SW 1271 (cell line): Measurements from ENCODE around the gene NFX1.

Experiments used
- DNase-seq, 2 experiments: peaks; one replicate each; lab custom pipeline; 2025; lab: John Stamatoyannopoulos, UW

Gene NFX1

DNA sequence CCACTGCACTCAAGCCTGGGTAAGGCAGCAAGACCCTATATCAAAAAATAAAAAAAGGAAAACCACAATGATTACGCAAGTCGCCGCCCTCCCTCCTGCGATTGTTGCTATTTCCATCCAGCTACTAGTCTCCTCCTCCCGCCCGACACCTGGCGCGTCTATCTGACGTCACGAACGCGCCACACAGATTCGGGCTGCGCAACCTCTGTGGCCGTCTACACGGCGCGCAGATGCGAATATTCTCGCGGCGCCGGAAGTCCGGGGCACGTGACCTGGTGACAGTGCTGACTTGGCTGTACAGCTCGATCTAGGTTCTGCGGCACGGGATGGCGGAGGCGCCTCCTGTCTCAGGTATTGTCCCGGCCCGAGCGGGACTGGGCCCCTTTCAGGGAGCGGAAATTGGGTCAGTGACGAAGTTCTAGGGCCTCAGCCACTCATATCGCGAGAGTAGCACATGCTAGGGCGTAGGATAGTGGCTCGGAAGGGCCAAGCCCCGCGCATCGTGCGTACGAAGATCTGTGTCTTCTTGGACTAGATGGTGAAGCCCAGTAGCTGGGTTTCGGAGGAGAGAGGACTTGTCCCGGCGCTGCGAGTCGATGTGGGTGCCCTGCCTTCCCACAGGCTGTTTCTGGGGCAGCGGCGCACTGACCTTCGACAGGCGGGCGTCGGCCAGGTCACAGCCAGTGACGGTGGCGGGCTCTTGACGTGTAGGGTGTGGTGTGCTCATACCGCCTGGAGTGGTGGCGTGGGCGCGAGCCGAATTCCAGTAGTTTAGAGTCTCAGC lies at the start of gene NFX1:
TSS of gene NFX1 (plus strand) at position 270 of the 784 bp plus-strand sequence. CDS start at position 327, 57 bp downstream.
- DNase-seq: peak; percentile 84 to 86

DNA sequence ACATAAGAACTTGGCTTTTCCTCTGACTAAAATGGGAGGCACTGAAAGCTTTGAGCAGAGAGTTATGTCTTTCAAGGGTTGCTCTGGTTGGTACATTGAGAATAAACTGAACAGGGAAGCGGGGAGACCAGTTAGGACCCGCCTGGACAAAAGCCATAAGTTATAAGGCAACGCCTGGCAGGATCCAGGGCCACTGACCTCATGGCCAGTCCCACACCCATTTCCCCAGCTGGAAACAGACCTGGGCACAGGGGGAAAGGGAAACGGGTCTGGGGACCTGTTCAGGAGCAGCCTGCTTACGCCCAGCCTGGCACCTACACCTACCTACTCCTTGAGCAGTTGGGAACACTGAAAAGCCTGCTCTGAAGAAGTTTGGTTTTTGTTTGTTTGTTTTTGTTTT lies 49.0 kb upstream of the NFX1 start:
- no peak for DNase-seq

DNA sequence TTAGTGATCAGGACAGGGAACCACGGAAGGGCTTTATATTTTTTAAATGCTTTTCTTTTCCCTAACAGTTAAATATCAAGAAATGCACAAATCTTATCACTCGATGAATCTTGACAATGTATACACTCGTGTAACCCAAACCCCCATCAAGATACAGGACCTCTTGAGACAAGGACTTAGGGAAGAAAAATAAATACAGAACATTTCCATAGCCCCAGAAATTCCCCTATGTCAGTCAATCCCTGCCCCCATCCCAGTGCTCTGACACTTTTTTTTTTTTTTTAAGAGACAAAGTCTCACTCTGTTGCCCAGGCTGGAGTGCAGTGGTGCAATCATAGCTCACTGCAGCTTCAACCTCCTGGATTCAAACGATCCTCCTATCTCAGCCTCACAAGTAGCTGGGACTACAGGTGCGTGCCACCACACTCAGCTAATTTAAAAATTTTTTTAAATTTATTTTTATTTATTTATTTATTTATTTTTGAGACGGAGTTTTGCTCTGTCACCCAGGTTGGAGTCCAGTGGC lies 47.6 kb upstream of the NFX1 start:
- DNase-seq: no peak

DNA sequence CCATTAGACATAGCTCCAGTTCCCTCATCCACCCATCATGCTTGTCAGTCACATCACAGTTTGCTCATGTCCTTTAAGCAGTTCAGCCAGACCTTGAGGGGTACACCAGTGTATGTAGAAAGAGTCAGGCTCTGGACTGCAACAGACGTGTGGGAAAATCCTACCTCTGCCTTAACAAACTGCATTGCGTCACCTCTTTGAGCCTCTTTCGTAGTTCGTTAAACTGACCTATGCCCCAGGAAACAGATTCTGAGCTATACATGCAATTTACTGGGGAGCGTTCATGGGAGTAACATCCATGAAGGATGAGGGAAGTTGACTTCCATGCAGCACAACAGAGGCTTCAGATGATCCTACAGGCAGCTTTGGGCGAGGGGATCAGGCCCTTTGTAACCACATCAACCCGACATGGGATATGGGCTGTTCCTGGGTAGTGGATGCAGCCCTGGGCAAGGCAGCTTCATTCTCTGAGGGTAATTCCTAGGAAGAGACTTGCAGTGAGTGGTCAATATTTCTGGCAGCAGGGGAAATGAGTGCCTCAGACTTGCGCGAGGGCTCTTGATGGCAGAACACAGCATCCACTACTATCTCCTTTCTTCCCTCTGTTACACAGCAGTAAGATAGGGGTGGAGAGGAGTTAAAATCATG lies 46.1 kb upstream of the NFX1 start:
- DNase-seq: no peak

DNA sequence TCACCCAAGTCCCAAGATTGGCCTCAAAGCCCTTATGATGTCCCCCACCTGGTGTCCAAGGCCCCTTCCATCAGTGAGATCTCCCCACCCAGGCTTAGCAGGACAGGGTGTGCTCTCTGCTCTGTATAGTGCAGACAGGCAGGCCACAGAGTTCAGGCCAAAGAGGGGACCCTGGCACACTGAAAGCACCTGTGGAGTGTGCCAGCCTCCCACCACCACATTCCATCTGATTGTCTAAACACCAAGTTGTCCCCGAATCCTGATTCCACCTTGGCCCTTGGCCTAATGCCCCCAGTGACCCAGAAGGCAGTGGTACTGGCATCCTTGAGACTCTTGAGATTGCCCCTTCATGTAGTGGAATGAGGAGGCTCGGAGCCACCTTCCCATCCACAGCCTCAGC lies 45.0 kb upstream of the NFX1 start:
- no peak for DNase-seq

DNA sequence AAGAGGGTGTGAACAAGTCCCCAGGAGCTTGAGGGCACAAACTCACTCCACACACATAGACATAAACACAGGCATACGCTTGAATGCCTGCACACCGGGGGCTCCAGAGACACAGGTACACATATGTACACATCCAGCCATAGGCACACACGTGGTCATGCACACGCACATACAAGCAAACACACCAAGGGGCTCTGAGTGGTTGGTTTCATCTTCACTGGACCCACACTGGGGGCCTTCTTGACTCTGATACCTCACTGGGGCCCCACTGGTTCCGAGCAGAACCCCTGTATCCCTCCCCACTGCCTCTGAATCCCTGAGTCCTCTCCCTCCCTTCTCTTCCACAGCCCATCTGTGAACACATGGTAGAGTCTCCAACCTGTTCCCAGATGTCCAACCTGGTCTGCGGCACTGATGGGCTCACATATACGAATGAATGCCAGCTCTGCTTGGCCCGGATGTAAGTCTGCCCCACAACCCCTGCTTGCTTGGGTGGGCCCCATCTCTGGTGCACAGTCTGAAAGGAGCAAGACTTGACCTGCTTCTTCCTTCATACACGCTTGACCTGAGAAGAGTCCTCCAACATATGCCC lies 44.0 kb upstream of the NFX1 start:
- DNase-seq: no peak

DNA sequence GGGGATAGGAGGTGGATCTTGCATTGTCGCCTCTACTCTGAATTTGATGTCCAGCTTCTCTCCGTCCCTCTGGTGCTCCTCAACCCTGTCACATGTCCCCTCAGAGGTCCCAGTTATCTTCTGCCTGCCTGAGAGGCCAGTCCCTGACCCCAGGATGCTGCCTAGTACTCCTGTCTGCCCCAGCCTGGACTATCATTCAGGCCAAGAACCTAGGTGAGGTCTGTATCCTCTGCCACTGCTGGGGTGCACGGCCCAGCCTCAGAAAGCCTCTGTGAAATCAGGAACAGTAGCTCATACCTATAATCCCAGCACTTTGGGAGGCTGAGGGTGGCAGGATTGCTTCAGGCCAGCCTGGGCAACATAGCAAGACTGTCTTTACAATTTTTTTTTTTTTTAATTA lies 41.7 kb upstream of the NFX1 start:
- DNase-seq: no peak

DNA sequence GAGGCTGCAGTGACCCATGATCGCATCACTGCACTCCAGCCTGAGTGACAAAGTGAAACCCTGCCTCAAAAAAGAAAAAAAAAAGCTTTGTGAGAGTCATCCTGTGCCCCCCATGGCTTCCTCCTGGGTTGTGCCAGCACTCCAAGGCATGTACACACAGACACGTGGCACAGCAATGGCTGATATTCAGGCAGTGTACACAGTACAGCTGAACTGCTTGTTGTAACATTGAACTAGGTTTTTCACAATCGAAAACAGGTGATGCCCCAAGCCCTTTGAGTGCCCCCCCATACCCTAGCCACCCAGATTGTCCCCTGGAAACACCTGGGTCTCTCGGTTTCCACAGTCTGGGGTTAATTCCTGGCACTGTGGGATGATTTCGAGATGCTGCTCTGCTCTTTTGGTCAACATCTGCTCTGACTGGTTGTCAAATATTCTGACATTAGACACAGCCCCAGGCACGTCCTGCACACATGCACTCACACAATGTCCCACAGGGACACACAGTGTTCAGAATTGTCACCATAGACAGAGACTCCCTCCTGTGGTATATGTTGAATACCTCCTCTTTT lies 41.1 kb upstream of the NFX1 start:
- DNase-seq: no peak

DNA sequence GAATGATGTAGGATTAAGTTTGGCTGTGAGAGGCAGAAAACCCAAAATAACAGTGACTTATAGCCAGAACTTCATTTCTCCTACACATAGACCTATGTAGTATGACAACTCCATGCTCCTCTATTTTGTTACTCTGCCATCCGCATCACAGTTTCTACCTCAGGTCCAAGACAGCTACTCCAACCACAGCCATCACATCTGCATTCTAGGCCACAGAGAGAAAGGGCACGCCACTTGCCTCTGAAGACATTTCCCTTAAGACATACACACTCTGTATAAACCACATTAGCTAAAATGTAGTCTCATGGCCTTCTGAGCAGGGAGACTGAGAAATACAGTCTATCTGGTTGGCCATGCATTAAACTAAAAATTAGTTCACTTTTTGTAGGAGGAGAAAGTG lies 40.3 kb upstream of the NFX1 start:
- no peak for DNase-seq

DNA sequence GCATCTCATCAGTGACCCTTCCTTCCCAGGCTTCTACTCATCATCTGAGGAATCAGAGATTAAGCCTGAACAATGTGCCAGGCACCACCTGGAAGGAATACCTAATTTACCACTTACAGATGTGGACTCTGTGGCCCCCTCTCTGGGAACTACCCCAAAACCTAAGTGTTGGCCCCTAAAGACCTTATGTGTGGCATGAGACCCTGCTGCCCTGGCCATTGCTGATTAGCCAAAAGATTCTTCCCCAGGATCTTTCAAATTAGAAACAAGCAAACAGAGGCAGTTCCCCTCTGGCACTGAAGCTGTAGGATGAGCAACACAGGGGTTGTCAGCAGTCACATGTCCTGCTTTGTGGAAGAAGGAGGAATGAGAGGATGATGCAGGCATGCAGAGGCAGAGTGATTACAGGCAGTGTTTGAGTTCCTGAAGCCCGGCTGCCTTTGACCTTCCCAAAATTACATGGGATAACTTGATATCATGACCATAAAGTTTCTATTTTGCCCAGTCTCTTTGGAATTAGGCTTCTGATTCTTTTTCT lies 39.8 kb upstream of the NFX1 start:
- DNase-seq: no peak

DNA sequence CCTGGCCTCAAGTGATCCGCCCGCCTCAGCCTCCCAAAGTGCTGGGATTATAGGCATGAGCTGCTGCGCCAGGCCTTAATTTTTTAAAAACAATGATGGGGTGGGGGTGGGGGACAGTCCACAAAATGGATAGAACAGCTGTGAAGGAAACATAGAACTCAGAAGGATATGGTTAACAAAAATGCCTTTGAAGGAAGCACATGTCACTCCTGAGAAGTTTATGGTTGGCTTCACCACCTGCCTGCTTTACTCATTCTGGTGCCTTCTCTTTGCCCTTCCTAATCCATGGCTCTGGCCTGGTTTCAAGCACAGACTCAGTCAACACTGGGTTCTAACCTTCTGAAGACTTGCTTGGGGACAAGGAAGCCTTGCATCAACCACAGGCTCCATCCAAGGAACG lies 36.1 kb upstream of the NFX1 start:
- no peak for DNase-seq

DNA sequence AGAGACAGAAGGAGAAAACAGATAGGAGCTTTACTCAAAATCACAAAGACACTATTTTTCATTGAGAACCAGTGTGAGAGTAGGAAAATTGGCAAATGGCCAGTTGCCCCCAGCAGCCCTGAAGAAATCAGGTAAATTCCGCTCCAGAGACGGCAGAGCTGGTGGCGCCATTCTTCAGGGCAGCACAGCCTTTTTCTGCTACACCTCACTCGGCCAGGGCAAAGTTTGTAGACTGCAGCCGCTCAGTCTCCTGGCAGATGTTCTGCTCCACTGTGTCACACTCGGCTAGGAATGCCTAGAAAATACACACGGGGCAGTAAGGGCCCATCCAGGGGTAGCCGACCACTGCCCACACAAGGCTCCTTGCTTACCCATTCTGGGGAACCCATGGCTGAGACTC lies 35.3 kb upstream of the NFX1 start:
- DNase-seq: no peak

DNA sequence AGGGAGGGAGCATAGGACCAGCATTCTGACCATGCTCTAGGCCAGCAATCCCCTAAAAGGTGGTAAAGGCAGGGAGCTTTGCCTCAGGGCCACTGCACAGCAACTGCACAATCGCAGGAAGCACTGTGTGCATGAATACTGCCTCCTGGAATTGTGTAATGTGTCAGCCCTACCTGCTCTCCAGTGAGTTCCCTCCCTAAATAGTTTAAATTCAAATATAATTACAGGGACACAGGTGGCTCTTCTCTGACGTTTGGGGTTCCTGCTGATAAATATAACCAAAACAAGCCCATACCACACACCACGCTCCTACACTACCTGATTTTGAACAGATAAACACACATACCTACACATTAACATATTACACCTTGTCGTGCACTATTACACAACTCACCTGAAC lies 34.8 kb upstream of the NFX1 start:
- no peak for DNase-seq

DNA sequence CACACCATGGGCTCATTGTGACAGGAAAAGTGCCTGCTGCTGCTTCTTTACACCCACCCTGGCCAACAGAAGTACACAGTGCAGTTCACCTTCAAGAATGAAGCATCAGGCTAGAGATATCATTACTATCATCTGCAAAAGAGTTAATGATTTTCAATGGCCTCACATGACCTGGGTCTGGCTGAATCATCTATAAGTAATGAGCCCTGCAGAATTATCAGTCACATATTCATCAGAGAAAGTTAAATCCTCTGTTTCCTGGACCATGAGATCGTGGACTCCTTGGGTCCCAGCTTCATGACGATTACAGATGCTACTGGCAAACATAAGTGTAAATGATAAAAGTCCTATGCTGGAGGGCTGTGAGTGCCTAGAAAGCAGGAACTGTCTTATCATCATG lies 34.1 kb upstream of the NFX1 start:
- no peak for DNase-seq

DNA sequence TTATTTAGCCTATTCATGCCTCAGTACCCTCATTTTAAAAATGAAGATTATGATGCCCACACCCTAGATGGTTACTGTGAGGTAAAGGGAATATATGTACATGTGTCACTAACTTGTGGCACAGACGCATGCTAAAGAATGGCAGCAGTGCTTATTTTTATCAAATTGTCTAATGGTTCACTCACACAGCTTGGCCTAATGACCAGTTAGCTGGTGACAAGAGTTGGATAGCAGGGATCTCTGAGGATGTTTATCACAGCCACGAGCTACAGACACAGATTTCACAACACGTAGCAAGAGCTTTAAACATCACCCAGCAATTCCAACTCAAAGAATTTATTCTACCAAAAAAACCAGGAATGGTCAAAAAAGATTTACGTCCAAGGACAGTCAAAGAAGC lies 33.0 kb upstream of the NFX1 start:
- DNase-seq: no peak

DNA sequence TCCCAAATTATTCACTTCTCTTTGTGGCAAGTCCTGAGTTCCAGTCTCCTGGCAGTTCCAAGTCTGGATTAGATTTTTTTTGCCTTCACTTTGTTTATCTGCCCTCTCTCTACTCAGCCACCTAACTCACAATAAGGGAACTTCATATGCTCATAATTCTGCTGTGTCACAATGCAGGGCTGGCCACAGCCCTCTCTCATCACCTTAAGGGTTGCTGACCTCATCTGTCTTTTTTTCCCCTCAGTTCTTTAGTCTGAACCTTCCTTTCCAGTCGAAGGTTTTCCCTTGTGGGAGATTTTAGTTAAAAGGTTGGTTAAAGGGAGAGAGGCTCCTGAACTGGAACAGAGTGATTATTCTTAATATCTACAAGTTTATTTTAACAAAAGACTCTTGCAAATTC lies 29.9 kb upstream of the NFX1 start:
- no peak for DNase-seq

DNA sequence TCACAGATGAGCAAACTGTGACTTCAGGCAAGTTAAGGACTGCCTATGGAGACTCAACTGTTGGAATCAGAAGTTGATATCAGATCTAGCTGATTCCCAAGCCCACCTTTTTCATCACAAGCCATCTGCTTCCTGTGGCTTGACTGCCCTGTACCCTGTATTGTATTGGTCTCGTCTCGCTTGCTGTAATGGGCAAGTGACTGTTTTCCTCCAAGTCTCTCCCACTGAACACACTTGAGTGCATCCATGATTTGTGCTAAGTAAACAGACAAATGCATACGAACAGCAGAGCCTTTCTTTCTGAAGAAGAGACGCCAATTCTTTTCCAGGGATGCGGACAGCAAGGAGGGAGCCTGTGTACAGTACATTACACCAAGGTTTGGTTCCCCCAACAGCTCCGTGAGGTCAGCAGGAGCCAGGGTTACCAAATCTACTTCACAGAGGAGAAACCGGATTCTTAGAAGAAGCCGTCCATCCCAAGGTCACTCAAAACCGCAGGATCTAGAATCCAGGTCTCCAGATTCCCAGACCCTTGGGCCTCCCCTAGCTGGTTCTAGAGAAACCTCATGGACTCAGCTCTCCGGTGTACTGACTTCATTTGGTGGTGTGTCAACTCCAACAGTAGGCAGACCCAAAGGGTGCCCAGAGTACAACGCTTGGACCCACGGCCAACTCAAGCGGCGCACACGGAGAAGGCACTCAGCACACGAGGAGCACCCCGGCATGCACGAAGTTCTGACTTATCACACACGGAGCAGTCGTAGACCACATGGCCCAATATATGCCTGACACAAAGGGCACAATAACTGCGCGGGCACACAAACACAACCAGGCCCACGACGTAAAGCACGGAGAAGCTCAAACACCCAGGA lies 26.9 kb upstream of the NFX1 start:
- DNase-seq: no peak

DNA sequence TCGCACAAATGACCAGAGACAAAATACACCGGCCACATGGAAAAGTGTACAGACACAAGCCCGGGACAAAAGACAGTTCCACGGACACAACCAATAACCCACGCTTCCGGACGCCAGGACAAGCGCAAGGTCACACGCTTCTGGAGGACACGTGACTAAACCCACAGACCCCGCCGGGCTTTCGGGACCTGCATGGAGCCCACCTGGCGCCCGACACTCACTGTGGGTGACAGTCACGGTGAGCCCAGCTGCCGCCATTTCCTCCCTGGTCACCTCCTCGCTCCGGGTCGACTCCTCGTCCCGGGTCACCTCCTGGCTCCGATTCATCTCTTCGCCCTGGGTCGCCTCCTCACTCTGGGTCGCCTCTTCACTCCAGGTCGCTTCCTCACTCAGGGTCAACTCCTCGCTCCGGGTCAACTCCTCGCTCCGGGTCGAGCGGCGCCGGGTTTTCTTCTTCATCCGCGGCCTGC lies 26.3 kb upstream of the NFX1 start:
- DNase-seq: no peak

DNA sequence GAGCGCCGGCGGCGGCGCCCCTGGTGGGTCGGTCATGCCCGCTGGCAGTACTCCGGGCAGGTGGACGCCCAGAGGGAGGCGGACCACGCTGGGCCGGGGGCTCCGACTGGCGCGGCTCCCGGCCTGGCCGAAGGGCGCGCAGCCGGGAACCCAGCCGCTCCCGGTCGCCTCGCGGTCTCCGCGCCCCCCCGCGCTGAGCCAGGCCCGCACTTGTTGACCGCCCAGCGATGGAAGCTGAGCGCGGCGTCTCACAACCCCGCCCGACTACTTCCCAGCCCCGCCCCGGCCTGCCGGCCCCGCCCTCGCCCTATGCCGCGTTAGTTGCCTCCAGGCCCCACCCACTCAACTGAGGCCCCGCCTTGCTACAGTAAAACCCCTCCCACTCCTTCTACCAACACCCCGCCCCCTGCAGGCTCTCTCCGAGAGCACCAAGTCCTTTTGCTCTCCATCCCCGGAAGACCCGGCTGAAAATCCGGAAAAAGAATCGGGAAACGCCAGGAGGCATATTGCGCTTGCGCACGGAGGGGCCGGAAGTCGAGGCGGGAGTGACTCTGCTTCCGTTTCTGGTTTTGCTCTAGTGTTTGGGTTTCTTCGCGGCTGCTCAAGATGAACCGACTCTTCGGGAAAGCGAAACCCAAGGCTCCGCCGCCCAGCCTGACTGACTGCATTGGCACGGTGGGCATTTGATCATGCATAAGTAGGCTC lies 25.7 kb upstream of the NFX1 start, which contains the start of the genes BAG1 and CHMP5:
TSS of gene BAG1 (minus strand) at position 236 of the 705 bp plus-strand sequence.
TSS of gene CHMP5 (plus strand) at position 577 of the 705 bp plus-strand sequence. CDS start at position 607, 30 bp downstream.
- peak; percentile 89 to 95 for DNase-seq

DNA sequence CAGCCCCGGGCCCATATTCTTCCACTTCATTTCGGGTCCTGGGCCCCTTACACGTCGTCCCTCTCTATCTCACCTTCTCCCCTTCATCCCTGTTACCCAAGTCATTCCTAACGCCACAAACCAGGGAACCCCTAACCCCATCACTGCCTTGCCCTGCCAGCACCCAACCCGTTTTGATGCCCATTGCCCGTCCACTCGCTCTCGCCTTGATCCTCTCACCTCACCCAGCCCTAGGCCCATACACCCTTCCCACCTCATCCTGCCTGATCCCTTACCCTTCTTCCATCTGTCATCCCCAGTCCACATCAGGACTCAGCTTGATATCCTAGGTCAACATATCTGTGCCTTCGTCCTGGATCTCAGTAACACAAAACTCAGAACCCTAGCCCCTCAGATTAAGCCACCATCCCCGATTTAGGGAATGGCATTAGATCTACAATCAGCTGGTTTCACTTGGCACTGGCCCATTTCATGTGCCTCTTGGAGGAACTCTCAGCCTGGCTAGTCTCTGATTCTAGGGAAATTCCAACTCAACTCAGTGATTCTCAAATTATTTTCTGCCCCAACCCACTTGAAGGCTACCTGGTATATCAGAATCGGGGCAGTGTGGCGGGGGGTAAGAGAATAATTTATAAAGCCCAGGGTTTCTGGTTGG lies 25.0 kb upstream of the NFX1 start:
- no peak for DNase-seq
